Endothelial cell of umbilical vein (primary cell): ENCODE data around the gene HDAC5. TPM values are rescaled to one million over a fixed set of nuclear protein-coding genes. Genes with fewer than 3 reads are reported as not detected.

Experiments used
- BruUV-seq: library from RNA; stranded (reverse); fragments of 400-500 nt; replicated peaks from 2 replicates; lab custom pipeline; 2021; lab: Mats Ljungman, UMichigan
- CTCF ChIA-PET: fragments of 300-600, 350-600 bp; sonication (Branson Sonifier 250); formaldehyde crosslinking; loops from one replicate; lab custom pipeline; 2021; ENCODE audit warnings: antibody characterized with exemption, inconsistent platforms; lab: Charles Lee
- POLR2A ChIA-PET: fragments of 300-600, 350-600 bp; sonication (Branson Sonifier 250); formaldehyde crosslinking; loops from one replicate; lab custom pipeline; 2021; ENCODE audit warnings: antibody characterized with exemption, inconsistent platforms; lab: Charles Lee
- DNase-seq: peaks from one replicate; pipeline ENCODE4 v3.0.0-alpha.2; 2011; ENCODE audit warnings: low read depth, low spot score
- FAIRE-seq: peaks from 2 replicates; lab custom pipeline; 2011; peaks lifted over from hg19 to GRCh38; lab: Jason Lieb, UNC
- H2AFZ ChIP-seq: 2 replicates; pipeline ENCODE4 v1.6.0; 2012; ENCODE audit warnings: low read depth, low read length, control low read depth, inconsistent platforms
- H3K27ac ChIP-seq: 2 replicates; pipeline ENCODE4 v1.5.1; 2011; ENCODE audit warnings: low read depth, mild to moderate bottlenecking, control low read depth, low read length, moderate library complexity; ENCODE audit not compliant: insufficient read depth
- H3K27me3 ChIP-seq, 2 experiments: 2 replicates each; pipeline versions ENCODE4 v1.6.0 to v1.6.1; 2011; ENCODE audit warnings: low read length in 2 of 2, mixed read lengths in 1 of 2; ENCODE audit not compliant: control insufficient read depth in 2 of 2, insufficient read depth in 2 of 2
- H3K36me3 ChIP-seq, 2 experiments: 2 replicates in 1 of 2; 3 replicates in 1 of 2; pipeline ENCODE4 v1.5.1; 2011; ENCODE audit warnings: low read length in 2 of 2, mild to moderate bottlenecking in 1 of 2, moderate library complexity in 1 of 2; ENCODE audit not compliant: control insufficient read depth in 2 of 2, insufficient read depth in 2 of 2; ENCODE audit errors: extremely low read depth in 1 of 2
- H3K4me1 ChIP-seq: 3 replicates; pipeline ENCODE4 v1.5.1; 2011; ENCODE audit warnings: mild to moderate bottlenecking, low read length; ENCODE audit not compliant: control insufficient read depth, insufficient read depth; ENCODE audit errors: extremely low read depth
- H3K4me2 ChIP-seq: 2 replicates; pipeline ENCODE4 v1.6.1; 2011; ENCODE audit warnings: low read length, control low read depth, mixed read lengths; ENCODE audit not compliant: insufficient read depth
- H3K4me3 ChIP-seq, 3 experiments: fragments of 200-600 bp in 1 of 3; sonication (generic), shearing (Covaris generic) in 1 of 3; replicated peaks in 1 of 3; 2 replicates each; pipeline ENCODE4 v1.5.1; 2011 to 2016; ENCODE audit warnings: control low read depth in 3 of 3, low read length in 3 of 3, mild to moderate bottlenecking in 2 of 3, inconsistent platforms in 1 of 3, low read depth in 1 of 3, moderate library complexity in 1 of 3; ENCODE audit not compliant: insufficient read depth in 1 of 3
- H3K79me2 ChIP-seq: 2 replicates; pipeline ENCODE4 v1.6.0; 2012; ENCODE audit warnings: low read length, inconsistent platforms; ENCODE audit not compliant: control insufficient read depth, insufficient read depth
- H3K9ac ChIP-seq: replicated peaks from 2 replicates; pipeline ENCODE3; 2011; ENCODE audit warnings: low read length, control low read depth; ENCODE audit not compliant: insufficient read depth; ENCODE audit errors: extremely low read depth
- H3K9me1 ChIP-seq: replicated peaks from 3 replicates; pipeline ENCODE4 v1.6.0; 2011; ENCODE audit warnings: mild to moderate bottlenecking, low read length; ENCODE audit not compliant: control insufficient read depth, insufficient read depth; ENCODE audit errors: extremely low read depth
- H3K9me3 ChIP-seq: replicated peaks from 2 replicates; pipeline ENCODE4 v1.5.1; 2012; ENCODE audit warnings: low read length, inconsistent platforms; ENCODE audit not compliant: control insufficient read depth, insufficient read depth
- H4K20me1 ChIP-seq: replicated peaks from 2 replicates; pipeline ENCODE3; 2011; ENCODE audit warnings: mild to moderate bottlenecking, low read length; ENCODE audit not compliant: control insufficient read depth, insufficient read depth; ENCODE audit errors: extremely low read depth
- EZH2 ChIP-seq: IDR thresholded peaks from 2 replicates; pipeline ENCODE4 v1.6.1; 2012; ENCODE audit warnings: borderline replicate concordance, low read depth, mild to moderate bottlenecking, moderate library complexity, low read length, inconsistent platforms; ENCODE audit not compliant: severe bottlenecking
- FOS ChIP-seq: IDR thresholded peaks from 2 replicates; pipeline ENCODE4 v1.6.1; 2011; ENCODE audit warnings: mild to moderate bottlenecking, low read length, moderate library complexity, borderline replicate concordance; ENCODE audit not compliant: insufficient read depth
- GATA2 ChIP-seq: IDR thresholded peaks from 2 replicates; pipeline ENCODE4 v1.7.0; 2011; ENCODE audit warnings: low read depth, mild to moderate bottlenecking, moderate library complexity, mixed read lengths, low read length; ENCODE audit not compliant: insufficient read length, insufficient read depth
- JUN ChIP-seq: IDR thresholded peaks from 2 replicates; pipeline ENCODE4 v1.6.1; 2011; ENCODE audit warnings: borderline replicate concordance, low read depth; ENCODE audit not compliant: insufficient read length, insufficient read depth
- MYC ChIP-seq: IDR thresholded peaks from one replicate; pipeline ENCODE4 v1.6.1; 2011; ENCODE audit warnings: mild to moderate bottlenecking, low read depth, low read length
- POLR2A ChIP-seq: IDR thresholded peaks from 2 replicates; pipeline ENCODE4 v1.6.1; 2012; ENCODE audit warnings: low read depth, mild to moderate bottlenecking, control low read depth, low read length
- POLR2AphosphoS5 ChIP-seq: IDR thresholded peaks from 2 replicates; pipeline ENCODE4 v1.6.1; 2012; ENCODE audit warnings: low read depth, mild to moderate bottlenecking, control low read depth, low read length, moderate library complexity; ENCODE audit not compliant: insufficient read depth
- dilution Hi-C: fragments of 300-500 bp; cut with MboI; formaldehyde crosslinking; loops from one replicate; pipeline ENCODE4 v1.15.0; 2019; ENCODE audit warnings: low sequenced_read_pairs; ENCODE audit not compliant: extremely low pct_ligation_motif_present
- intact Hi-C: fragments of 100-400 bp; cut with micrococcal nuclease; formaldehyde crosslinking; loops from one replicate; pipeline ENCODE4 v1.10.0; 2022
- polyA plus RNA-seq, 4 experiments: library from polyadenylated mRNA; depleted of rRNA in 3 of 4; stranded (reverse) in 3 of 4; unstranded in 1 of 4; fragments of >200 nt; gene quantifications; 2 replicates each; pipeline versions ENCODE4 v1.2.1 to v1.2.3, GENCODE V29; 2011 to 2012; ENCODE audit warnings: missing spikeins in 1 of 4
- total RNA-seq: library from RNA; stranded (reverse); gene quantifications from 2 replicates; pipeline ENCODE4 v1.2.3, GENCODE V29; 2021
- TF ChIP-seq, protein P1 (sequence below): IDR thresholded peaks from 2 replicates; pipeline ENCODE4 v1.6.1; 2011; ENCODE audit not compliant: insufficient read depth, insufficient read length
- TF ChIP-seq, protein P2 (sequence below), 2 donors: IDR thresholded peaks; 1 replicate in 1 of 2; 2 replicates in 1 of 2; pipeline ENCODE4 v1.5.1; 2011; ENCODE audit warnings: low read length in 2 of 2, mild to moderate bottlenecking in 2 of 2, moderate library complexity in 2 of 2, control low read depth in 1 of 2, inconsistent platforms in 1 of 2, low read depth in 1 of 2; ENCODE audit not compliant: insufficient read depth in 1 of 2; ENCODE audit errors: extremely low read depth in 1 of 2

HDAC5 gene
- total and polyA plus RNA-seq, 2 donors (not counting 3 experiments of a cell fraction or from before 2014, with no cell fraction given): 35.4 to 40.4 TPM

DNA sequence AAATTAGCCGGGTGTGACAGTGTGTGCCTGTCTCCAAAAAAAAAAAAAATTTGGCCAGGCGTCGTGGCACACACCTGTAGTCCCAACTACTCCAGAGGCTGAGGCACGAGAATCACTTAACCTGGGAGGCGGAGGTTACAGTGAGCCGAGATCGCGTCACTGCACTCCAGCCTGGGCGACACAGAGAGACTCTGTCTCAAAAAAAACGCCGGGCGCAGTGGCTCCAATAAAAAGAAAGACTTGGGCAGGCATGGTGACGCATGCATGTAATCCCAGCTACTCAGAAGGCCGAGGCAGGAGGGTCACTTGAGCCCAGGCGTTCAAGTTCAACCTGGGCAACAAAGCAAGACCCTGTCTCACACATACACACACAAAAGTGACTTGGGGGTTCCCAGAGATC lies 60.6 kb downstream of the HDAC5 start:
- CTCF ChIA-PET: interaction anchor here (1.0 kb wide), 1 partner anchor 19 kb away, joined by 4 read pairs; no protein-coding TSS in a partner anchor

More for the DNA sequence above, 60.6 kb downstream of the HDAC5 start:
- POLR2A ChIA-PET: no interaction called here
- Histone ChIP-seq H3K9me3 (no peaks in the 10 kb centered on the region), H3K4me2 (no peak overlapping the region), H3K27ac (no peak overlapping the region), H3K4me3 (no peak overlapping the region), H3K4me1 (peaks cover 15% of the 10 kb centered on the region), H3K9ac (no peak overlapping the region), H3K27me3 (no peaks in the 10 kb centered on the region), H3K9me1 (no peaks in the 10 kb centered on the region), H4K20me1 (no peaks in the 10 kb centered on the region), H2AFZ (no peak overlapping the region), H3K36me3 (peaks cover 8 to 18% of the 10 kb centered on the region in 2 experiments), H3K79me2 (peaks cover 78% of the 10 kb centered on the region)
- no TSS peak for BruUV-seq
- DNase-seq (no peak), FAIRE-seq (no peak)
- intact Hi-C loops (no loop called here), dilution Hi-C loops (no loop called here)
- TF ChIP-seq POLR2AphosphoS5 (no peak), JUN (no peak), POLR2A (no peak), MYC (no peak), FOS (no peak), GATA2 (no peak), EZH2 (no peak)
- TF ChIP-seq, protein P1, sequence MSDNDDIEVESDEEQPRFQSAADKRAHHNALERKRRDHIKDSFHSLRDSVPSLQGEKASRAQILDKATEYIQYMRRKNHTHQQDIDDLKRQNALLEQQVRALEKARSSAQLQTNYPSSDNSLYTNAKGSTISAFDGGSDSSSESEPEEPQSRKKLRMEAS: no peak
- TF ChIP-seq, protein P2, sequence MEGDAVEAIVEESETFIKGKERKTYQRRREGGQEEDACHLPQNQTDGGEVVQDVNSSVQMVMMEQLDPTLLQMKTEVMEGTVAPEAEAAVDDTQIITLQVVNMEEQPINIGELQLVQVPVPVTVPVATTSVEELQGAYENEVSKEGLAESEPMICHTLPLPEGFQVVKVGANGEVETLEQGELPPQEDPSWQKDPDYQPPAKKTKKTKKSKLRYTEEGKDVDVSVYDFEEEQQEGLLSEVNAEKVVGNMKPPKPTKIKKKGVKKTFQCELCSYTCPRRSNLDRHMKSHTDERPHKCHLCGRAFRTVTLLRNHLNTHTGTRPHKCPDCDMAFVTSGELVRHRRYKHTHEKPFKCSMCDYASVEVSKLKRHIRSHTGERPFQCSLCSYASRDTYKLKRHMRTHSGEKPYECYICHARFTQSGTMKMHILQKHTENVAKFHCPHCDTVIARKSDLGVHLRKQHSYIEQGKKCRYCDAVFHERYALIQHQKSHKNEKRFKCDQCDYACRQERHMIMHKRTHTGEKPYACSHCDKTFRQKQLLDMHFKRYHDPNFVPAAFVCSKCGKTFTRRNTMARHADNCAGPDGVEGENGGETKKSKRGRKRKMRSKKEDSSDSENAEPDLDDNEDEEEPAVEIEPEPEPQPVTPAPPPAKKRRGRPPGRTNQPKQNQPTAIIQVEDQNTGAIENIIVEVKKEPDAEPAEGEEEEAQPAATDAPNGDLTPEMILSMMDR (IDR thresholded peaks at IDR 0.05; ENCODE audit: extremely low read depth in 1 of 2, insufficient read depth in 1 of 2, low read depth in 1 of 2, low read length in 2 of 2): no peak
